H1 (cell line): Measurements from ENCODE around the gene CALU. TPM values are rescaled to one million over a fixed set of nuclear protein-coding genes. Genes with fewer than 3 reads are reported as not detected.

Experiments used
- CTCF ChIA-PET: fragments of 300-600 bp; sonication (Branson Sonifier 250); formaldehyde crosslinking; loops from one replicate; lab custom pipeline; 2021; ENCODE audit not compliant: partially characterized antibody; lab: Charles Lee
- POLR2A ChIA-PET: fragments of 300-600 bp; sonication (Branson Sonifier 250); formaldehyde crosslinking; loops from one replicate; lab custom pipeline; 2021; ENCODE audit warnings: inconsistent platforms; ENCODE audit not compliant: partially characterized antibody; lab: Charles Lee
- DNase-seq, 2 experiments: peaks; one replicate each; pipeline versions ENCODE4 v3.0.0 to v3.0.0-alpha.2; 2010 to 2022; ENCODE audit warnings: low spot score in 2 of 2, low read depth in 1 of 2, mixed read lengths in 1 of 2
- FAIRE-seq: peaks from 2 replicates; lab custom pipeline; 2011; peaks lifted over from hg19 to GRCh38; lab: Jason Lieb, UNC
- H2AFZ ChIP-seq: 2 replicates; pipeline ENCODE4 v1.8.1; 2012; ENCODE audit warnings: low read length, inconsistent platforms
- H2AK5ac ChIP-seq: 2 replicates; pipeline ENCODE4 v1.6.1; 2013; ENCODE audit warnings: low read depth, low read length
- H2BK120ac ChIP-seq: replicated peaks from 2 replicates; pipeline ENCODE3; 2013; ENCODE audit warnings: low read depth, low read length, inconsistent platforms
- H2BK12ac ChIP-seq: 2 replicates; pipeline ENCODE4 v1.6.1; 2013; ENCODE audit warnings: low read depth, low read length
- H2BK15ac ChIP-seq: 2 replicates; pipeline ENCODE4 v1.6.1; 2013; ENCODE audit warnings: low read length
- H2BK20ac ChIP-seq: 2 replicates; pipeline ENCODE4 v1.6.1; 2013; ENCODE audit warnings: low read length
- H2BK5ac ChIP-seq: 2 replicates; pipeline ENCODE4 v1.6.1; 2013; ENCODE audit warnings: low read depth, low read length
- H3K14ac ChIP-seq: 2 replicates; pipeline ENCODE4 v1.6.1; 2013; ENCODE audit warnings: inconsistent platforms; ENCODE audit not compliant: insufficient read length
- H3K18ac ChIP-seq: 2 replicates; pipeline ENCODE4 v1.6.1; 2013; ENCODE audit warnings: low read length; ENCODE audit errors: extremely low read depth
- H3K23ac ChIP-seq: 2 replicates; pipeline ENCODE4 v1.6.1; 2013; ENCODE audit warnings: inconsistent platforms; ENCODE audit not compliant: insufficient read length
- H3K23me2 ChIP-seq: 2 replicates; pipeline ENCODE4 v1.6.1; 2013; ENCODE audit warnings: low read depth, low read length
- H3K27ac ChIP-seq: 2 replicates; pipeline ENCODE4 v1.6.1; 2011; ENCODE audit warnings: low read depth, low read length, inconsistent platforms
- H3K27me3 ChIP-seq, 4 experiments: replicated peaks in 1 of 4; 1 replicate in 1 of 4; 2 replicates in 3 of 4; pipeline versions ENCODE4 v1.6.1 to v1.8.1; 2011 to 2013; ENCODE audit warnings: low read length in 3 of 4, mild to moderate bottlenecking in 3 of 4, inconsistent platforms in 2 of 4, mixed read lengths in 2 of 4, moderate library complexity in 1 of 4; ENCODE audit not compliant: control insufficient read depth in 3 of 4, insufficient read depth in 3 of 4; ENCODE audit errors: extremely low read depth in 1 of 4
- H3K36me3 ChIP-seq, 4 experiments: 2 replicates each; pipeline versions ENCODE4 v1.6.1 to v1.8.1; 2011 to 2013; ENCODE audit warnings: mild to moderate bottlenecking in 4 of 4, low read length in 3 of 4, moderate library complexity in 2 of 4, control low read depth in 1 of 4, inconsistent platforms in 1 of 4; ENCODE audit not compliant: insufficient read depth in 4 of 4, control insufficient read depth in 2 of 4
- H3K4ac ChIP-seq: replicated peaks from 2 replicates; pipeline ENCODE3; 2013; ENCODE audit warnings: low read length, low read depth, mixed read lengths, inconsistent platforms; ENCODE audit not compliant: insufficient read length
- H3K4me1 ChIP-seq, 4 experiments: replicated peaks in 1 of 4; 1 replicate in 1 of 4; 2 replicates in 3 of 4; pipeline versions ENCODE4 v1.6.1 to v1.8.1; 2011 to 2013; ENCODE audit warnings: low read length in 3 of 4, inconsistent platforms in 2 of 4, mixed read lengths in 1 of 4; ENCODE audit not compliant: insufficient read depth in 4 of 4, control insufficient read depth in 3 of 4
- H3K4me2 ChIP-seq, 2 experiments: 2 replicates each; pipeline versions ENCODE4 v1.6.1 to v1.8.1; 2011 to 2013; ENCODE audit warnings: low read depth in 2 of 2, low read length in 2 of 2, control low read depth in 1 of 2, inconsistent platforms in 1 of 2, mild to moderate bottlenecking in 1 of 2; ENCODE audit not compliant: insufficient read depth in 1 of 2
- H3K4me3 ChIP-seq, 4 experiments: fragments of 200-600, 300-600 bp in 1 of 4; sonication (generic), shearing (Covaris generic), sonication (Bioruptor Twin) in 1 of 4; 2 replicates each; pipeline versions ENCODE4 v1.5.1 to v1.8.1; 2011 to 2016; ENCODE audit warnings: low read length in 4 of 4, low read depth in 3 of 4, control low read depth in 2 of 4, inconsistent platforms in 2 of 4, mild to moderate bottlenecking in 2 of 4, mixed read lengths in 1 of 4, moderate library complexity in 1 of 4; ENCODE audit not compliant: insufficient read depth in 2 of 4; ENCODE audit errors: extremely low read depth in 1 of 4
- H3K56ac ChIP-seq: replicated peaks from 2 replicates; pipeline ENCODE3; 2013; ENCODE audit warnings: low read depth, mild to moderate bottlenecking, mixed read lengths, low read length, inconsistent platforms; ENCODE audit not compliant: insufficient read length
- H3K79me1 ChIP-seq: 2 replicates; pipeline ENCODE4 v1.6.1; 2013; ENCODE audit warnings: low read depth, low read length, control low read depth
- H3K79me2 ChIP-seq, 2 experiments: 2 replicates each; pipeline versions ENCODE4 v1.6.1 to v1.8.1; 2012 to 2013; ENCODE audit warnings: low read length in 2 of 2, mild to moderate bottlenecking in 2 of 2, inconsistent platforms in 1 of 2; ENCODE audit not compliant: insufficient read depth in 2 of 2, control insufficient read depth in 1 of 2
- H3K9ac ChIP-seq, 4 experiments: replicated peaks in 1 of 4; 1 replicate in 1 of 4; 2 replicates in 3 of 4; pipeline versions ENCODE4 v1.6.1 to v1.8.1; 2011 to 2013; ENCODE audit warnings: low read depth in 3 of 4, low read length in 3 of 4, control low read depth in 2 of 4, mild to moderate bottlenecking in 2 of 4, moderate library complexity in 2 of 4, inconsistent platforms in 1 of 4; ENCODE audit errors: extremely low read depth in 1 of 4
- H3K9me3 ChIP-seq, 2 experiments: 2 replicates each; pipeline versions ENCODE4 v1.6.1 to v1.8.1; 2012 to 2013; ENCODE audit warnings: mild to moderate bottlenecking in 2 of 2, moderate library complexity in 2 of 2, control low read depth in 1 of 2, inconsistent platforms in 1 of 2, low read depth in 1 of 2, low read length in 1 of 2, mixed read lengths in 1 of 2; ENCODE audit not compliant: insufficient read depth in 2 of 2
- H4K20me1 ChIP-seq, 2 experiments: replicated peaks in 1 of 2; 2 replicates each; pipeline versions ENCODE3 to v1.8.1; 2011 to 2013; ENCODE audit warnings: inconsistent platforms in 2 of 2, low read length in 2 of 2, mild to moderate bottlenecking in 1 of 2; ENCODE audit not compliant: insufficient read depth in 2 of 2, control insufficient read depth in 1 of 2
- H4K5ac ChIP-seq: 2 replicates; pipeline ENCODE4 v1.6.1; 2013; ENCODE audit warnings: low read length, low read depth, mixed read lengths, inconsistent platforms; ENCODE audit not compliant: insufficient read length
- H4K8ac ChIP-seq: 2 replicates; pipeline ENCODE4 v1.8.0; 2013; ENCODE audit warnings: mild to moderate bottlenecking, moderate library complexity, low read length, inconsistent platforms; ENCODE audit not compliant: insufficient read depth; ENCODE audit errors: extremely low read depth
- H4K91ac ChIP-seq: replicated peaks from 2 replicates; pipeline ENCODE3; 2013; ENCODE audit warnings: low read length, mixed read lengths, inconsistent platforms; ENCODE audit not compliant: insufficient read length
- BACH1 ChIP-seq: IDR thresholded peaks from 2 replicates; pipeline ENCODE4 v1.6.1; 2012; ENCODE audit warnings: low read length, improper control_type of control experiment
- CHD1 ChIP-seq: IDR thresholded peaks from 2 replicates; pipeline ENCODE4 v1.6.1; 2012; ENCODE audit warnings: low read depth, low read length, improper control_type of control experiment
- CTBP2 ChIP-seq: IDR thresholded peaks from 2 replicates; pipeline ENCODE4 v1.7.0; 2011; ENCODE audit warnings: borderline replicate concordance, mild to moderate bottlenecking, moderate library complexity, mixed read lengths, low read length; ENCODE audit not compliant: insufficient read depth, insufficient read length
- EZH2 ChIP-seq: fragments of 200-600 bp; sonication (generic); IDR thresholded peaks from 2 replicates; pipeline ENCODE4 v1.7.1; 2012; ENCODE audit warnings: low read depth, mild to moderate bottlenecking, moderate library complexity, low read length, inconsistent platforms; ENCODE audit not compliant: severe bottlenecking
- POLR2A ChIP-seq, 2 experiments: IDR thresholded peaks; 1 replicate in 1 of 2; 2 replicates in 1 of 2; pipeline ENCODE4 v1.6.1; 2011; ENCODE audit warnings: low read depth in 2 of 2, low read length in 2 of 2, mild to moderate bottlenecking in 2 of 2; ENCODE audit errors: control extremely low read depth in 1 of 2
- POLR2AphosphoS5 ChIP-seq: IDR thresholded peaks from 2 replicates; pipeline ENCODE4 v1.6.1; 2011; ENCODE audit warnings: low read depth, low read length
- TEAD4 ChIP-seq: IDR thresholded peaks from 2 replicates; pipeline ENCODE4 v1.6.1; 2012; ENCODE audit warnings: low read depth, low read length, inconsistent platforms, mixed read lengths
- whole genome bisulfite sequencing, 2 experiments: shearing (Covaris generic) in 1 of 2; methylation state at CpG; one replicate each; pipeline versions ENCODE4 v1.1.6 to v1.1.7; 2013 to 2015; ENCODE audit warnings: low lambda C conversion rate in 2 of 2, mixed read lengths in 2 of 2, inconsistent platforms in 1 of 2, low coverage in 1 of 2, missing lambda C conversion rate in 1 of 2; ENCODE audit not compliant: insufficient replicate concordance in 2 of 2, insufficient coverage in 1 of 2, insufficient read length in 1 of 2; ENCODE audit errors: extremely low coverage in 1 of 2, missing lambda C conversion rate in 1 of 2; 5-methylcytosine and 5-hydroxymethylcytosine counted together
- polyA plus RNA-seq, 7 experiments: library from polyadenylated mRNA; depleted of rRNA in 3 of 7; stranded (reverse) in 5 of 7; unstranded in 2 of 7; fragments of >200 nt in 5 of 7; fragments of 200-250 nt in 2 of 7; gene quantifications; 1 replicate in 5 of 7; 2 replicates in 1 of 7; 4 replicates in 1 of 7; pipeline versions ENCODE4 v1.2.1 to v1.2.3, GENCODE V29; 2011 to 2013; ENCODE audit warnings: missing spikeins in 2 of 7, mixed read lengths in 2 of 7
- total RNA-seq: library from RNA; stranded (reverse); fragmentation: NEBNext Ultra II Directional; extraction: Animal tissue kit (Norgen Biotek cat#: 25700); gene quantifications from 2 replicates; pipeline ENCODE4 v1.2.1, GENCODE V29; 2021

CALU gene
- total and polyA plus RNA-seq, 2 of the 8 experiments (the other 6 are each of a cell fraction or from before 2014, with no cell fraction given), result 67.2 to 170 TPM

- Histone ChIP-seq H2BK5ac (no peak overlapping the region), H3K4me3 (no peak overlapping the region), H3K9ac (no peak overlapping the region), H2AFZ (no peak overlapping the region), H2AK5ac (no peak overlapping the region), H4K5ac (no peak overlapping the region), H3K4me1 (no peaks in the 10 kb centered on the region), H4K91ac (no peak overlapping the region), H2BK120ac (no peak overlapping the region), H2BK12ac (no peak overlapping the region), H4K20me1 (no peaks in the 10 kb centered on the region), H3K79me1 (no peaks in the 10 kb centered on the region), H3K4me2 (no peak overlapping the region), H3K18ac (no peak overlapping the region), H3K14ac (no peak overlapping the region), H3K27ac (no peak overlapping the region), H4K8ac (no peak overlapping the region), H3K27me3 (no peaks in the 10 kb centered on the region), H3K36me3 (no peaks in the 10 kb centered on the region), H3K4ac (no peak overlapping the region), H2BK20ac (no peak overlapping the region), H3K23ac (no peak overlapping the region), H3K23me2 (no peaks in the 10 kb centered on the region), H3K9me3 (peaks cover 0 to 12% of the 10 kb centered on the region in 2 experiments; a peak in 1 of 4 replicates), H2BK15ac (no peak overlapping the region), H3K79me2 (no peaks in the 10 kb centered on the region), H3K56ac (no peak overlapping the region)
- no peak for TF ChIP-seq TEAD4
- no peak for TF ChIP-seq POLR2A (IDR thresholded peaks at IDR 0.05; ENCODE audit: control extremely low read depth in 1 of 2, low read depth in 2 of 2, low read length in 2 of 2)
- TF ChIP-seq CTBP2, result no peak
- no peak for TF ChIP-seq EZH2
- TF ChIP-seq POLR2AphosphoS5, result no peak
- TF ChIP-seq BACH1, result no peak
- no peak for TF ChIP-seq CHD1
- 70% methylated on average over 1 of the region's 1 CpG; no CpG with 5 or more reads in 1 of the 2 experiments for WGBS, 2 experiments
- POLR2A ChIA-PET, result interaction anchor here (2.0 kb wide), 1 partner anchor 10 kb away, joined by 4 read pairs; no protein-coding TSS in a partner anchor
- CTCF ChIA-PET, result interaction anchor here (0.6 to 1.3 kb wide), 2 partner anchors 18 to 20 kb away, joined by 3 to 5 read pairs; no protein-coding TSS in a partner anchor
- DNase-seq, result no peak
- no peak for FAIRE-seq
These were observed 47.9 kb upstream of the CALU start for GRCh38 chr7:128691227-128691626.
